ENCODE results near the gene PRKCE. TPM values are rescaled to one million over a fixed set of nuclear protein-coding genes. Genes with fewer than 3 reads are reported as not detected.

Gene PRKCE
- total RNA-seq, 3 donors from 2014 or later (not counting 1 experiment from before 2014, with no cell fraction given) = 35.2 to 42.1 (median 38.6) TPM

DNA sequence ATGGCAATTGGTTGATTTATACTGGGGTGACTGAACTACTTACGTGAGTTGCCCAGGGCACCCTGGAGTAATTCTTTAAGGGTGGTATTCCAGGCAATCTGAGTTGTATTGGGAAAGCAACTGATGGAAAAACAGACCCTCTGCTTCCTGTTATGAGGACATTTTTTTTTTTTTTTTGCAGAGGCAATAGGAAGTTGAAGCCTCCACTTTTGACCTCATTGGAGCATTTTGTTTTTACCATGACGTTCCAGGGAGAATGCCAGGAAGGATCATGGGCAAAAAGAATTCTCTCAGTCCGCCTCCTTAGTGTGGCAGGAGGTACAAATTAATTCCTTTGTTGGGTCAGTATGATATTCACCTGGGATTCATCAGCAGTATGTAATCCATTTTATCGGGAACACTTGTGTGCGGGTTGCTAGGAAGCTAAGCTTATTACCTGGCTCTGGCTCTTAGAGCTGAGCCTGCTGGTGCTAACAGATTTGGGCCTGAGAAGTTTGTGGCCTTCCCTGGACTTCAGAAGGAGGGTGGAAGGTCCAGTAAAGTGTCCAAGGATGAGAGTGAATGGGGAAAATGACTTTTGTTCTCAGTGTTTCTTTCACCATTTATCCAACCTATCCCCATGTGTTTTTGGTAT lies 372.8 kb downstream of the PRKCE start:
- Mint-ChIP-seq H3K4me1 (no peaks in the 10 kb centered on the region), H3K9me3 (no peaks in the 10 kb centered on the region), H3K4me3 (no peak overlapping the region), H3K36me3 (no peaks in the 10 kb centered on the region), H3K27ac (no peak overlapping the region), H3K27me3 (ENCODE audit: low read depth in 2 of 2) (no peaks in the 10 kb centered on the region)
- Histone ChIP-seq H3K4me3 (ENCODE audit: low read length) (no peak overlapping the region), H3K9me3 (ENCODE audit: control insufficient read depth, insufficient read depth, low read length) (no peaks in the 10 kb centered on the region), H3K4me1 (ENCODE audit: control insufficient read depth, insufficient read depth, low read length) (no peaks in the 10 kb centered on the region), H3K27me3 (ENCODE audit: control insufficient read depth, insufficient read depth, low read length) (no peaks in the 10 kb centered on the region), H3K36me3 (ENCODE audit: control insufficient read depth, insufficient read depth, low read length) (no peaks in the 10 kb centered on the region), H3K27ac (ENCODE audit: low read length) (no peak overlapping the region)
- no peak for DNase-seq
- intact Hi-C loops (cut with micrococcal nuclease) = no loop called here
- ATAC-seq = no peak
- no peak for TF ChIP-seq CTCF (IDR thresholded peaks at IDR 0.05)
- WGBS (ENCODE audit: insufficient coverage) = 96% methylated on average over 5 of the region's 5 CpGs

DNA sequence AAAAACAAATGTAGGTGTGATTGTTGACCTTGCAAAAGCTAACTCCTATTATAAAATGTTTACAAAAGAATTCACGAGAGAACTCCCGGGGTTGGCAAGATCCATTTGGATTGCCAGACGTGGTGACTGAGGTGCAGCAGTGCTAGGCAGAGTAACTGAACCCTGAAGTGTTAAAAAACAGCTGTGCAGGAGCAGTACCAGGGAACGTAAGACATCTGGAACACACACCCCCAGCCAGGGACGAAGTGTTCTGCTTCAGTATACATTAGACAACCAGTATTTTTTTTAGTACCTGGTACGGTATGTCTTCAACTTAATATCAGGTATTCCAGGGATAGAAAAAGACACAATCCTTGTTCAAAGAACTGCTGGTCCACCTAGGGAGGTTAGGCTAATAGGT lies 373.6 kb downstream of the PRKCE start:
- H3K4me3 Mint-ChIP-seq = no peak overlapping the region
- no peak for TF ChIP-seq CTCF (IDR thresholded peaks at IDR 0.05)
- Histone ChIP-seq H3K36me3 (ENCODE audit: control insufficient read depth, insufficient read depth, low read length) (no peaks in the 10 kb centered on the region), H3K9me3 (ENCODE audit: control insufficient read depth, insufficient read depth, low read length) (no peaks in the 10 kb centered on the region), H3K4me3 (ENCODE audit: low read length) (no peak overlapping the region), H3K27me3 (ENCODE audit: control insufficient read depth, insufficient read depth, low read length) (no peaks in the 10 kb centered on the region), H3K27ac (ENCODE audit: low read length) (no peak overlapping the region), H3K4me1 (ENCODE audit: control insufficient read depth, insufficient read depth, low read length) (no peaks in the 10 kb centered on the region)
- ATAC-seq (no peak), DNase-seq (no peak)
- no peaks in the 10 kb centered on the region for H3K4me1 Mint-ChIP-seq
- 93% methylated on average over 6 of the region's 6 CpGs for WGBS (ENCODE audit: insufficient coverage)
- no peaks in the 10 kb centered on the region for H3K36me3 Mint-ChIP-seq
- H3K27ac Mint-ChIP-seq = no peak overlapping the region
- intact Hi-C loops (cut with micrococcal nuclease) = no loop called here
- no peaks in the 10 kb centered on the region for H3K9me3 Mint-ChIP-seq
- no peaks in the 10 kb centered on the region for H3K27me3 Mint-ChIP-seq (ENCODE audit: low read depth in 2 of 2)

DNA sequence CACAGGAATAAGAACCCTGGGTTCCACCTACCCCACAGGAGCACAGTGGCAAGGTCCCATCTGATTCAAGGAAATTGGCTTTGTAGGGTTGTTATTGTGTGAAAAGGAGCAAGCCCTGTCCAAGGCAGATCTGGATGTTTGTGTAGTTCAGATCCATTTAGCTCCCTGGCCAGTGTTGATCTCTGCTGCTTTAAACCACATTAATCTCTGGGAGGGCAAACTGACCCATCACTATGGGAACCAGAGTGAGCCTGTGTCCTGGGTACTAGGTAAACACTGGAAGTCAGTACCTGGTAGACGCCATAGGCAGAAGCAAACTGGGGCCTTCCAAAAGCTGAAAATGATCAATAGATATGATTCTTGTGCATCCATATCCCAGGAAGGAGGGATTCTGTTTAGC lies 374.2 kb downstream of the PRKCE start:
- Mint-ChIP-seq H3K27me3 (ENCODE audit: low read depth in 2 of 2) (no peaks in the 10 kb centered on the region), H3K36me3 (no peaks in the 10 kb centered on the region)
- 92% methylated on average over 1 of the region's 1 CpG for WGBS (ENCODE audit: insufficient coverage)

More for the DNA sequence above, 374.2 kb downstream of the PRKCE start:
- H3K4me1 ChIP-seq (ENCODE audit: control insufficient read depth, insufficient read depth, low read length) = no peaks in the 10 kb centered on the region
- no peaks in the 10 kb centered on the region for H3K36me3 ChIP-seq (ENCODE audit: control insufficient read depth, insufficient read depth, low read length)
- no peak overlapping the region for H3K4me3 ChIP-seq (ENCODE audit: low read length)
- H3K27me3 ChIP-seq (ENCODE audit: control insufficient read depth, insufficient read depth, low read length) = no peaks in the 10 kb centered on the region
- Mint-ChIP-seq H3K27ac (no peak overlapping the region), H3K4me1 (no peaks in the 10 kb centered on the region), H3K4me3 (no peak overlapping the region), H3K9me3 (no peaks in the 10 kb centered on the region)
- TF ChIP-seq CTCF (IDR thresholded peaks at IDR 0.05) = no peak
- H3K27ac ChIP-seq (ENCODE audit: low read length) = no peak overlapping the region
- intact Hi-C loops (cut with micrococcal nuclease) = no loop called here
- no peak for ATAC-seq
- no peaks in the 10 kb centered on the region for H3K9me3 ChIP-seq (ENCODE audit: control insufficient read depth, insufficient read depth, low read length)
- no peak for DNase-seq
